Peyer's patch (tissue), 4 donors: ENCODE results near the gene TBL1X.

Source experiments
- CTCF ChIP-seq, 6 experiments: fragments of 450-650 bp in 4 of 6; fragments of 200-600 bp in 2 of 6; sonication (generic) in 1 of 6; IDR thresholded peaks; one replicate each; pipeline ENCODE4 v1.5.1; 2017 to 2019; ENCODE audit warnings: antibody characterized with exemption in 6 of 6, mild to moderate bottlenecking in 3 of 6, moderate library complexity in 1 of 6
- POLR2A ChIP-seq, 2 donors: fragments of 450-650 bp; IDR thresholded peaks; one replicate each; pipeline ENCODE4 v1.5.1; 2017; ENCODE audit warnings: antibody characterized with exemption in 2 of 2, mild to moderate bottlenecking in 2 of 2, moderate library complexity in 2 of 2

- TF ChIP-seq CTCF (IDR thresholded peaks at IDR 0.05) (no peak), POLR2A (IDR thresholded peaks at IDR 0.05) (no peak)
Observed at GRCh38 chrX:9581771-9582385, 117.0 kb downstream of the TBL1X start.
